Lower leg skin (tissue), 3 donors: Measurements from ENCODE around the gene AP1M2.

Experiments used
- POLR2A ChIP-seq, 2 donors: fragments of 450-650 bp; IDR thresholded peaks; one replicate each; pipeline ENCODE4 v1.6.1; 2016 to 2017; ENCODE audit warnings: antibody characterized with exemption in 2 of 2, mild to moderate bottlenecking in 1 of 2, moderate library complexity in 1 of 2
- TF ChIP-seq, protein P1 (sequence below), 3 donors: fragments of 450-650 bp; IDR thresholded peaks; one replicate each; pipeline ENCODE4 v1.5.1; 2016; ENCODE audit warnings: antibody characterized with exemption in 3 of 3, mild to moderate bottlenecking in 3 of 3, moderate library complexity in 2 of 3

DNA sequence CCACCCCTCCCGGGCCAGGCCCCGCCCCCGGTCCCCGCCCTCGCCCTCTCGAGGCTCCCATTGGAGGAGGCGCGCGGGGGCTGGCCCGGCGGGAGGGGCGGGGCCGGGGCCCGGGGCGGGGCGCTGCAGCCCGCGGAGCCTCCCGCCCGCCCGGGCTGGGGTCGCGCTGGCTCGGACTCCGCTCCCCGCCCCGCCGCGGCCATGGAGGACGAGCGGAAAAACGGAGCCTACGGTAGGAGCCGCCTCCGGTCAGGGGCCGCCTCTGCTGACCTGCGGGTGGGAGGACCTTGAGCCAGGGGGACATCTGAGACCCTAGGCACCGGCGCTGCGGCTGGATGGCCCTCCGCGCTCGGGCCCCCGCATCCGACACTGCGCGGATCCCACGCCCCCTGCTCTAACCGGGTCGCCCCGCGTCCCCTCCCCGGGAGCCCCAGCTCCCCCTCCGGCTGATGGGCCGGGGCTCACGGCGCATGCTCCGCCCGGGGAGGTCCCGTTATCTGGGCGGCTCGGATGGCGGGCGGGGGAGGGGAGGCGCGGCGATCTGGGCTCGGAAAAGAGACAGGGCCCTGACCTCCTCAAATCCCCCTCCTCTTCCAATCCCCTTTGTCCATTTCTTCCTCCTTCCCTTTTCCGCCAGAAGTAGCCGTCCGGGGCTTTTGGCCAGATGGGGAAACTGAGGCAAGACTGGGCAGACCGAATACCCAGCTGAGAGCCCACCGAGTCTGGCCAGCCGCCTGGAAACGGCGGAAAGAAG lies 15.4 kb upstream of the AP1M2 start:
- TF ChIP-seq, protein P1, sequence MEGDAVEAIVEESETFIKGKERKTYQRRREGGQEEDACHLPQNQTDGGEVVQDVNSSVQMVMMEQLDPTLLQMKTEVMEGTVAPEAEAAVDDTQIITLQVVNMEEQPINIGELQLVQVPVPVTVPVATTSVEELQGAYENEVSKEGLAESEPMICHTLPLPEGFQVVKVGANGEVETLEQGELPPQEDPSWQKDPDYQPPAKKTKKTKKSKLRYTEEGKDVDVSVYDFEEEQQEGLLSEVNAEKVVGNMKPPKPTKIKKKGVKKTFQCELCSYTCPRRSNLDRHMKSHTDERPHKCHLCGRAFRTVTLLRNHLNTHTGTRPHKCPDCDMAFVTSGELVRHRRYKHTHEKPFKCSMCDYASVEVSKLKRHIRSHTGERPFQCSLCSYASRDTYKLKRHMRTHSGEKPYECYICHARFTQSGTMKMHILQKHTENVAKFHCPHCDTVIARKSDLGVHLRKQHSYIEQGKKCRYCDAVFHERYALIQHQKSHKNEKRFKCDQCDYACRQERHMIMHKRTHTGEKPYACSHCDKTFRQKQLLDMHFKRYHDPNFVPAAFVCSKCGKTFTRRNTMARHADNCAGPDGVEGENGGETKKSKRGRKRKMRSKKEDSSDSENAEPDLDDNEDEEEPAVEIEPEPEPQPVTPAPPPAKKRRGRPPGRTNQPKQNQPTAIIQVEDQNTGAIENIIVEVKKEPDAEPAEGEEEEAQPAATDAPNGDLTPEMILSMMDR (IDR thresholded peaks at IDR 0.05), result no peak
- TF ChIP-seq POLR2A (IDR thresholded peaks at IDR 0.05), result no peak
